Tibial nerve (tissue), 4 donors: Measurements from ENCODE around the gene SH3RF3.

Source experiments
- CTCF ChIP-seq, 5 experiments: fragments of 200-600 bp in 3 of 5; fragments of 450-650 bp in 2 of 5; sonication (generic) in 3 of 5; IDR thresholded peaks; one replicate each; pipeline ENCODE4 v1.5.1; 2016 to 2019; ENCODE audit warnings: antibody characterized with exemption in 5 of 5, mild to moderate bottlenecking in 3 of 5, moderate library complexity in 2 of 5
- EP300 ChIP-seq, 2 donors: sonication (generic); formaldehyde crosslinking; IDR thresholded peaks; one replicate each; pipeline ENCODE4 v1.6.1; 2017; ENCODE audit warnings: antibody characterized with exemption in 2 of 2, mild to moderate bottlenecking in 1 of 2
- POLR2A ChIP-seq, 2 donors: fragments of 450-650 bp; IDR thresholded peaks; one replicate each; pipeline ENCODE4 v1.6.1; 2017; ENCODE audit warnings: antibody characterized with exemption in 2 of 2, mild to moderate bottlenecking in 2 of 2, moderate library complexity in 2 of 2

DNA sequence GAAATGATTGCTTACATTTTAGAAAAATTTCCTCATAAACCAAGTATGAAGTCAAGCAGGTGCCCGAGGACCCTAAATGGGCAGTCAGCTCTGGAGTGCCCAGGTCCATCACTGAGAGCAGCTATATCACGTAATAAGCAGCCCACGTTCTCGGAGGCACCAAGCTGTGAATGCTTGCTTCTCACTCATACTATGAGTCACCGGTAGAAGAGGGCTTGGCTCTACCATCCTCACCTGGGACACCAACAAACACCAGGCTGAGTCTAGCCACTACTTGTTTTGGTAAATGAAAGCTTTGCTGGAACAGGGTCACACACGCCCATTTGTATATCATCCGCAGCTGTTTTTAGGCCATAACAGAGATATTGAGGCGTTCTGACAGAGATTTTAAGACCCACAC, 277.3 kb downstream of the SH3RF3 start:
- TF ChIP-seq CTCF (IDR thresholded peaks at IDR 0.05), result no peak
- no peak for TF ChIP-seq EP300 (IDR thresholded peaks at IDR 0.05)
- no peak for TF ChIP-seq POLR2A (IDR thresholded peaks at IDR 0.05)
